ENCODE measurements around the gene SLC43A2. TPM values are rescaled to one million over a fixed set of nuclear protein-coding genes. Genes with fewer than 3 reads are reported as not detected.
A peak's percentile ranks its signal among the peaks of the same experiment; 100 is the strongest.
"Not testable (repeated sequence)": the region's sequence is repeated elsewhere in the genome, so short reads cannot be mapped to it uniquely, and the experiment has no call there.

Gene SLC43A2
- total RNA-seq, 2 experiments from 2014 or later = 9.0 to 10.2 TPM

- Histone ChIP-seq H3K27me3 (ENCODE audit: control insufficient read depth in 1 of 2, insufficient read depth in 2 of 2, low read length in 2 of 2) (no peaks in the 10 kb centered on the region), H3K4me3 (ENCODE audit: low read length) (no peak overlapping the region), H3K27ac (ENCODE audit: low read depth in 1 of 2, low read length in 2 of 2) (no peak overlapping the region), H3K4me1 (ENCODE audit: insufficient read depth, low read length) (no peaks in the 10 kb centered on the region), H3K9me3 (ENCODE audit: control insufficient read depth in 1 of 2, insufficient read depth in 1 of 2, low read length in 2 of 2) (no peaks in the 10 kb centered on the region), H3K36me3 (ENCODE audit: insufficient read depth, low read length) (peaks cover 92% of the 10 kb centered on the region)
- no peaks in the 10 kb centered on the region for H3K9me3 Mint-ChIP-seq
- no peaks in the 10 kb centered on the region for H3K4me1 Mint-ChIP-seq (ENCODE audit: low read depth)
- no peak for ATAC-seq (ENCODE audit: poor library complexity)
- intact Hi-C loops (cut with DNase I, micrococcal nuclease) = loop anchor here in 1 of 2 experiments (10.0 kb wide), 1 partner anchor 104 kb away; the partner anchor contains the start of gene SERPINF1
- ChIA-PET POLR2A (interaction anchor here (1.3 to 1.9 kb wide), 2 partner anchors 12 to 56 kb away, joined by 3 to 9 read pairs; partner anchors contain the start of gene RILP), CTCF (interaction anchor here (1.3 to 3.8 kb wide), 2 partner anchors 8 to 12 kb away, joined by 5 to 12 read pairs; partner anchors contain the start of gene RILP)
- H3K36me3 Mint-ChIP-seq (ENCODE audit: low read depth) = peaks cover 89% of the 10 kb centered on the region
- TF ChIP-seq, protein P1, sequence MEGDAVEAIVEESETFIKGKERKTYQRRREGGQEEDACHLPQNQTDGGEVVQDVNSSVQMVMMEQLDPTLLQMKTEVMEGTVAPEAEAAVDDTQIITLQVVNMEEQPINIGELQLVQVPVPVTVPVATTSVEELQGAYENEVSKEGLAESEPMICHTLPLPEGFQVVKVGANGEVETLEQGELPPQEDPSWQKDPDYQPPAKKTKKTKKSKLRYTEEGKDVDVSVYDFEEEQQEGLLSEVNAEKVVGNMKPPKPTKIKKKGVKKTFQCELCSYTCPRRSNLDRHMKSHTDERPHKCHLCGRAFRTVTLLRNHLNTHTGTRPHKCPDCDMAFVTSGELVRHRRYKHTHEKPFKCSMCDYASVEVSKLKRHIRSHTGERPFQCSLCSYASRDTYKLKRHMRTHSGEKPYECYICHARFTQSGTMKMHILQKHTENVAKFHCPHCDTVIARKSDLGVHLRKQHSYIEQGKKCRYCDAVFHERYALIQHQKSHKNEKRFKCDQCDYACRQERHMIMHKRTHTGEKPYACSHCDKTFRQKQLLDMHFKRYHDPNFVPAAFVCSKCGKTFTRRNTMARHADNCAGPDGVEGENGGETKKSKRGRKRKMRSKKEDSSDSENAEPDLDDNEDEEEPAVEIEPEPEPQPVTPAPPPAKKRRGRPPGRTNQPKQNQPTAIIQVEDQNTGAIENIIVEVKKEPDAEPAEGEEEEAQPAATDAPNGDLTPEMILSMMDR (IDR thresholded peaks at IDR 0.05) = no peak
- H3K4me3 Mint-ChIP-seq = no peak overlapping the region
- H3K27ac Mint-ChIP-seq = no peak overlapping the region
- DNase-seq = no peak
- no peaks in the 10 kb centered on the region for H3K27me3 Mint-ChIP-seq
These were observed 32.4 kb upstream of the SLC43A2 start for GRCh38 chr17:1661045-1661444.

DNA sequence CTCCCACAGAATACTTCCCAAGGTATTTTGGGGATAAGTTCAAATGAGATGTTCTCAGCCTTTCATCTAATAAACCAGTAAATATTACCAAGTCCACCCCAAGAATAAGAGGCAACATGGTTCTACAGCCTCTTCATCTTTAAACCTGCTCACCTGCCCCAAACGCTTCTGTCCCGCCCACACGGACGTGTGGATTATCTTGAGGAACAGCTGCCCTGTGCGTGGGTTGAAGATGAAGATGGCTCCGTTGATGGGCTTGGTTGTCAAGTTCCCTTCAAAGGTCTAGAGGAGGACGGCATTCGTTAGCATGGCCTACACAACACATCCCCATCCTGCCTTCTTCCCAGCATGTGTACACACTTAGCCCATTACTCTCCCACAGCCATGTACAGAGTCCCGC, 29.5 kb upstream of the SLC43A2 start:
- Histone ChIP-seq H3K27me3 (ENCODE audit: control insufficient read depth in 1 of 2, insufficient read depth in 2 of 2, low read length in 2 of 2) (no peaks in the 10 kb centered on the region), H3K36me3 (ENCODE audit: insufficient read depth, low read length) (peaks cover 95% of the 10 kb centered on the region), H3K4me1 (ENCODE audit: insufficient read depth, low read length) (no peaks in the 10 kb centered on the region), H3K4me3 (ENCODE audit: low read length) (no peak overlapping the region), H3K9me3 (ENCODE audit: control insufficient read depth in 1 of 2, insufficient read depth in 1 of 2, low read length in 2 of 2) (no peaks in the 10 kb centered on the region), H3K27ac (ENCODE audit: low read depth in 1 of 2, low read length in 2 of 2) (no peak overlapping the region)
- POLR2A ChIA-PET = no interaction called here
- intact Hi-C loops (cut with DNase I, micrococcal nuclease) = no loop called here
- no peak overlapping the region for H3K27ac Mint-ChIP-seq
- peaks cover 93% of the 10 kb centered on the region for H3K36me3 Mint-ChIP-seq (ENCODE audit: low read depth)
- no peak for ATAC-seq (ENCODE audit: poor library complexity)
- DNase-seq = no peak
- no peaks in the 10 kb centered on the region for H3K9me3 Mint-ChIP-seq
- no peaks in the 10 kb centered on the region for H3K27me3 Mint-ChIP-seq
- H3K4me1 Mint-ChIP-seq (ENCODE audit: low read depth) = no peaks in the 10 kb centered on the region
- TF ChIP-seq, protein P1 (IDR thresholded peaks at IDR 0.05) = no peak
- H3K4me3 Mint-ChIP-seq = no peak overlapping the region
- CTCF ChIA-PET = interaction anchor here (3.8 kb wide), 1 partner anchor 9 kb away, joined by 12 read pairs; the partner anchor contains the start of gene RILP

DNA sequence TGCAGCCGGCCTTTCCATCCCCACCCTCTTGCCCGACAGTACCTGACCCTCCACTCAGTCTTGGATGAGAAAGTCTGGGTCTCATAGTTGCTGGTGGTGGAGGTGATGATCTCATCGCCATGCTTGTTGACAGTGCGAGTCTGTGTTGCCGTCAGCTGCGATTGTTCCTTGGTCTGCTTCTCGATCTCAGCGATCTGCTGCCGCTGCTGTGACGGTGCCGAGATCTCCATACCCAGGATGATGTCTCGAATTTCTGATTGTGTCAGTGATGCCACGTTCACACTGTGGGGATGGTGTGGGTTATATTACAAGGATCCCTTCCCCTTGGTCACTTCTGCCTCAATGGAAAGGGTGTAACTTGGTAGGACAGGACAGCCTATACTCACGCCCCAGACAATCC, 25.1 kb upstream of the SLC43A2 start:
- no peak for DNase-seq
- Mint-ChIP-seq H3K9me3 (no peaks in the 10 kb centered on the region), H3K4me1 (ENCODE audit: low read depth) (no peaks in the 10 kb centered on the region), H3K27me3 (no peaks in the 10 kb centered on the region), H3K4me3 (peak overlapping the region; percentile 54), H3K36me3 (ENCODE audit: low read depth) (peaks cover 75% of the 10 kb centered on the region), H3K27ac (peak overlapping the region; percentile 42)
- no peak overlapping the region for H3K27ac ChIP-seq (ENCODE audit: low read depth in 1 of 2, low read length in 2 of 2)
- POLR2A ChIA-PET = no interaction called here
- no peaks in the 10 kb centered on the region for H3K27me3 ChIP-seq (ENCODE audit: control insufficient read depth in 1 of 2, insufficient read depth in 2 of 2, low read length in 2 of 2)
- ATAC-seq (ENCODE audit: poor library complexity) = no peak
- H3K36me3 ChIP-seq (ENCODE audit: insufficient read depth, low read length) = peaks cover 81% of the 10 kb centered on the region
- no peak overlapping the region for H3K4me3 ChIP-seq (ENCODE audit: low read length)
- intact Hi-C loops (cut with DNase I, micrococcal nuclease) = no loop called here
- CTCF ChIA-PET = no interaction called here
- H3K4me1 ChIP-seq (ENCODE audit: insufficient read depth, low read length) = peaks cover 8% of the 10 kb centered on the region
- TF ChIP-seq, protein P1 (IDR thresholded peaks at IDR 0.05) = no peak
- H3K9me3 ChIP-seq (ENCODE audit: control insufficient read depth in 1 of 2, insufficient read depth in 1 of 2, low read length in 2 of 2) = no peaks in the 10 kb centered on the region

DNA sequence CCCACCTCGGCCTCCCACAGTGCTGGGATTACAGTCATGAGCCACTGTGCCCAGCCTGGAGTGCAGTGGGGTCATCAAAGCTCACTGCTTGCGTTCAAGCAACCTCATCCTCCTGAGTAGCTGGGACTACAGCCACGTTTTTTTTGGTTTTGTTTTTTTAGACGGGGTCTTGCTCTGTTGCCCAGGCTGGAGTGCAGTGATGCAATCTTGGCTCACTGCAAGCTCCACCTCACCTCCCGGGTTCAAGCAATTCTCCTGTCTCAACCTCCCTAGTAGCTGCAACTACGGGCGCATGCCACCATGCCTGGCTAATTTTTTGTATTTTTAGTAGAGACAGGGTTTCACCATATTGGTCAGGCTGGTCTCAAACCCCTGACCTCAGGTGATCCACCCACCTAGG, 24.2 kb upstream of the SLC43A2 start:
- not testable (repeated sequence) for H3K27ac Mint-ChIP-seq

More for the DNA sequence above, 24.2 kb upstream of the SLC43A2 start:
- intact Hi-C loops (cut with DNase I, micrococcal nuclease); H3K27ac ChIP-seq (ENCODE audit: low read depth in 1 of 2, low read length in 2 of 2); CTCF ChIA-PET; DNase-seq; ATAC-seq (ENCODE audit: poor library complexity); H3K27me3 ChIP-seq (ENCODE audit: control insufficient read depth in 1 of 2, insufficient read depth in 2 of 2, low read length in 2 of 2); H3K4me1 Mint-ChIP-seq (ENCODE audit: low read depth); H3K9me3 Mint-ChIP-seq; H3K9me3 ChIP-seq (ENCODE audit: control insufficient read depth in 1 of 2, insufficient read depth in 1 of 2, low read length in 2 of 2); H3K27me3 Mint-ChIP-seq; H3K4me3 ChIP-seq (ENCODE audit: low read length): not testable (repeated sequence)
- Mint-ChIP-seq H3K36me3 (ENCODE audit: low read depth) (peaks cover 66% of the 10 kb centered on the region), H3K4me3 (peak overlapping the region; percentile 34)
- POLR2A ChIA-PET = interaction anchor here (1.1 to 1.2 kb wide), 2 partner anchors 17 to 31 kb away, joined by 3 read pairs; no protein-coding TSS in a partner anchor
- H3K36me3 ChIP-seq (ENCODE audit: insufficient read depth, low read length) = peaks cover 71% of the 10 kb centered on the region
- peaks cover 17% of the 10 kb centered on the region for H3K4me1 ChIP-seq (ENCODE audit: insufficient read depth, low read length)

Data from CD4-positive, alpha-beta T cell (primary cell).